HG02884 (cell line): ENCODE measurements around the gene CLNK.
"Not testable (repeated sequence)": the region's sequence is repeated elsewhere in the genome, so short reads cannot be mapped to it uniquely, and the experiment has no call there.

ENCODE experiments used
- ATAC-seq: cut with Tn5 transposase; IDR thresholded peaks from one replicate; pipeline ENCODE4 v1.9.1; 2021; ENCODE audit warnings: mild to moderate bottlenecking, moderate library complexity; ENCODE audit not compliant: unreplicated experiment

Gene CLNK

DNA sequence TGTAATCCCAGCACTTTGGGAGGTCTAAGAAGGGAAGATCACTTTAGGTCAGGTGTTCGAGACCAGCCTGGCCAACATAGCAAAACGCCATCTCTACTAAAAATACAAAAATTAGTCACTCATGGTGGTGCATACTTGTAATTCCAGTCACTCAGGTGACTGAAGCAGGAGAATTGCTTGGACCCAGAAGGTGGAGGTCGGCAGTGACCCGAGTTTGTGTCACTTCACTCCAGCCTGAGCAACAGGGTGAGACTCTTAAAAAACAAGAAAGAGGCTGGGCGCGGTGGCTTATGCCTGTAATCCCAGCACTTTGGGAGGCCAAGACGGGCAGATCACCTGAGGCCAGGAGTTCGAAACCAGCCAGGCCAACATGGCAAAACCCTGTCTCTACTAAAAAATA, 69.6 kb downstream of the CLNK start:
- ATAC-seq, result not testable (repeated sequence)

DNA sequence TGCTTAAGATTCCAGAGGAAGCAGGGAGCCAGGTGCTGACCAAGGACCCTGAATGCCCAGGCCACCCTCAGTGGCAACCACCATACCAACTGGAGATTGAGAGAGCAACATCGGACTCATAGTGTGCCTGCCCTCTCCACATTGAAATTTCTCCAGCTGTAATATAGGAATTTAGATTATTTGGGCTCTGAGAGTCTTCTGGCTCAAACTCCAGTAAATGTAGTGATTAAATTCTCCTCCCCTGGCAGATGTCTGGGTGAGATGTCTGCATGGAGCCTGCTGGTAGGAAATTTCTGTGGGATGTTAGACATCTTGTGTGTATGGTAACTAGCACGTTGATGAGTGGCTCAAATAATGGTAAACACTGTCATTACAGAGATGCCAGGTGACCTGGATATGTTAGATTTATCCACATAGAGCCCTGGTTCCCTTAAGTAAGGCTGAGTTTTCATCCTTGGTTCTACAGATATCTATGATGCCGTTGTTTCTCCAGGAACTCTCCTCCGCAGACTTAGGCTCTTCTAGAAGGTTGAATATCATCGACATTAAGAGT, 70.6 kb downstream of the CLNK start:
- ATAC-seq, result no peak

DNA sequence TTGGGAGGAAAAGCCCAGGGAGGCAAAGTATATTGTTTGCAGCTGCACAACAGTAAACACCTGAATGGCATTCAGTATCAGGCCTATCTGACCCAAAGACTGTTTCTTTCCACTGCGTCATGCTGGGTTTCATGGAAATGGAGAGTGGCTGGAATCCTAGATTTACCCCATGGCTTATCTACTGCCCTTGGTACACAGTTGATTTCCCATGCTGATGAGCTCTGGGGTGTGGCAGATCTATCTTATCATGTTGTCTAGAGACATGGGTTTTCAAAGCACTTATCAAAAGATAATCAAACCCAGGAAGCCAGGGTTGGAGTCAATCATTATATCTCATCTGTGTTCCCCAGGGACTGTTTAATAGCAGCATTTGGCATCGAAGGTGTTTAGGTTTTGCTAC, 72.1 kb downstream of the CLNK start:
- no peak for ATAC-seq

DNA sequence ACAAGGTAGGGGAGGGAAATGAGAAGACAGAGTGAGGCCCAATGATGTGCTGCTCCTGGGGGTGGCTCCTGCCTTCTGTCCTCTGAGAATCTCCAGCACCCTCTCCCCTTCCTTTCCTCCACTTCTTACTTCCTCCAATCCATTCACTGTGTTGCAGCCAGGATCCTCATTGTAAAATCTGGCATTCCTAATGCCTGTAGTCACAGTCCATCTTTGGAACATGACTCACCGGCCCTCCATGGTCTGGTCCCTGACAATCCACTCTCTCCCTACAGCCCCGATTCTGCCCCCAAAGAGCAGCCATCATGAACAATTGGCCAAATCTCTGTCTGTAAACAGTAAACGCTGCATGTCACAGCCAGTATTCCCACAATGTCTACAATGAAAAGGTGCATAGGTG, 72.9 kb downstream of the CLNK start:
- ATAC-seq, result no peak

DNA sequence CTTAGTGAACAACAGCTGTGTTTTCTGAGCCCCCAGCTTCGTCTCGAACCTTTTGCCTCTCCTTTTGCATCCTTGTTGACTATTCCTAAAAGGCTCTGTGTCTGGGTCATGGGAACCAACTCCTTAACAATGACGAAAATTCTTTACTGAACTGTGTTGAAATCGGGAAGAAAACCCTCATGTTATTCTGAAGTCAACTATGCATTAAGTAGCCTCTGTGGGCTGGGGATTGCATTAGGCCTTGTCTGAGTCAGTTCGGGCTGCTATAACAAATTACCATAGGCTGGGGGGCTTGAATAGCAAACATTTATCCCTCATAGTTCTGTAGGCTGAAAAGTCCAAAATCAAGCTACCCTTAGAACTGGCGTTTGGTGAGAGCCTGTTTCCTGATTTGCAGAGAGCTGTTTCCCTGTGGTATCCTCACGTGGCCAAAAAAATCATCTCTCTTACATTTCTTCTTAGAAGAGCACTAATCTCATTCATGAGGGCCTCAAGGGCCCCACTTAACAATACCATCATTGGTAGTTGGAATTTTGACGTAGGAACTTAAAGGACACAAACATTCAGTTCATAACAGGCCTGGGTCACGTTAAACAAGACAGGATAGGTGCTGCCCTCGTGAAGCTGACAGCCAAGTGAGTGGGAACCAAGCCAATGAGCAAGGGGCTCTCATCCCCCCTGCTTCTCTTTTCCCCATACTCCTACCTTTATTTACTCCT, 75.9 kb downstream of the CLNK start:
- ATAC-seq, result no peak

DNA sequence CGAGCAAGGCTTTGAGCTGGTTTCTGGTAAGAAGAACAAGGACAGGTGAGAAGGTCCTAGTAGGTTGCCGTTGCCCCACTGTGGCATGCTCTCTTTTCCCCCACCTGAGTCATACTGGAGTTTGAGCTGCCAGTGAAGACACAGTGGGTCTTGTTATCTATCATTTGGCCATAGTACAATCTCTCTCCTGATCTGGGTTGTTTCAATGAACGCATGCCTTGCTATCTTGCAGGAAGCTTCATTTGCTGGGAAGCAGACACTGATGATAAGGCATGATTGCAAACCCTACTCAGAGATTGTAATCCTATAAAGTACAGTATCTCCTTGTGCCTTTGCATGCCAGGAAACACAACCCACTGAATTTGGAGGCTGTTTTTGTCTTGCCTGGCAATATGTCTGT, 77.4 kb downstream of the CLNK start:
- no peak for ATAC-seq

DNA sequence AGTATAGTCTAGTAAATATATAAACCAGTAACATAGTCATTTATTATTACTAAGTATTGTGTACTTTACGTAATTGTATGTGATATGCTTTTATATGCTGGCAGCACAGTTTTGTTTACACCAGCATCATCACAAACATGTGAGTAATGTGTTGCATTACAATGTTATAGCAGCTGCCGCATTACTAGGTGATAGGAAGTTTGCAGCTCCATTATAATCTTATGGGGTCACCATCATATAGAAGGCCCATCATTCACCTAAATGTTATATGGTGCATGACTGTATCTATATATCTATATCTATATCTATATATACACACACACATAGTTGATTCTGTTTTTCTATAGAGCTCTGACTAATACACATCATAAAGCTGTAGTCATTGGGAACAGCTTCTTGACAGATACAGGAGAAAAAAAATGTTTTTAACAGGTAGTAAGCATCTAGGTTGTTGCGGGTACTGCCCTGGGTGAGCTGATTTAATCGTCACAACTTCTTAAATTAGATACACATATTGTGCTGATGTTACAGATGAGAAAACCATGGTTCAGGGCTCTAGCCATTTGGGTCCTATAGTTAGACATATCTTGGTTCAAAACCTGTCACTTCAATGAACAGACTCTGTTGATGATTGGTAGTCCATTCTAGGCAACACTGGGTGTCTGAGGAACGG, 77.9 kb downstream of the CLNK start:
- no peak for ATAC-seq

DNA sequence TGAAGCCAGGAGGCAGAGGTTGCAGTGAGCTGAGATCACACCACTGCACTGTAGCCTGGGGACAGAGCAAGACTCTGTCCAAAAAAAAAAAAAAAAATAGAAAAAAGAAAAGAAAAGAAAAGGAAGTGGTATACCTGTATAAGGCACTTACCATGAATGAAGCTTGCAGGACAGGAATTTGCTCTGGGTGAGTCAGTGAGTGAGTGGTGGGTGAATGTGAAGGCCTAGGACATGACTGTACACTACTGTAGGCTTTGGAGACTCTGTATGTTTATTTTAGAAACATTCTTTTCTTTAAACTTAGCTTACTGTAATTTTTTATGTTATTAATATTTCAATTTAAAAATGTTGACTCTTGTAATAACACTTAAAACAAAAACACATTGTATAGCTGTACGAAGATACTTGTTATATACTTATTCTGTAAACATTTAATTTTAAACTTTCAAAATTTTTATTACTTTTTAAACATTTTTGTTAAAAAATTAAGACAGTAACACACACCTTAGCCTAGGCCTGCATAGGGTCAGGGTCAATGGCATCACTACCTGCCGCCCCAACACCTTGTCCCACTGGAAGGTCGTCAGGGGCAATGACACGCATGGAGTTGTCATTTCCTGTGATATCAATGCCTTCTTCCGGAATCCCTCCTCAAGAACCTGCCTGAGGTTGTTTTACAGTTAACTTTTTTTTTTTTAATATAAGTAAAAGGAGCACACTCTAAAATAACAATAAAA, 78.7 kb downstream of the CLNK start:
- no peak for ATAC-seq

DNA sequence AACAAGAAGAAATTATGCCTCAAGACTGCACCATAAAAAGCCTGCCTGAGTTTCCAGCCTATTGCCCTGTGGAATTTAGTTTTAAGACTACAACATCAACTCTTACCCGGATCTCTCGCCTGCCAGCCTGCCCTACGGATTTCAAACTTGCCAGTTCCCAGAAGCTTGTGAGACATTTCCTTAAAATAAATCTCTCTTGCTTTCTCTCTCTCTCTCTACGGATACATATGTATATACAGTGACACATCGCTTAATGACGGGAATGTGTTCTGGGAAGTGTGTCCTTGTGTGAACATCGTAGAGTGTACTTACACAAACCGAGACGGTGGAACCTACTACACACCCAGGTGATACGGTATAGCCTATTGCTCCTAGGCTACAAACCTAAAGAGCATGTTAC, 79.5 kb downstream of the CLNK start:
- ATAC-seq, result no peak

DNA sequence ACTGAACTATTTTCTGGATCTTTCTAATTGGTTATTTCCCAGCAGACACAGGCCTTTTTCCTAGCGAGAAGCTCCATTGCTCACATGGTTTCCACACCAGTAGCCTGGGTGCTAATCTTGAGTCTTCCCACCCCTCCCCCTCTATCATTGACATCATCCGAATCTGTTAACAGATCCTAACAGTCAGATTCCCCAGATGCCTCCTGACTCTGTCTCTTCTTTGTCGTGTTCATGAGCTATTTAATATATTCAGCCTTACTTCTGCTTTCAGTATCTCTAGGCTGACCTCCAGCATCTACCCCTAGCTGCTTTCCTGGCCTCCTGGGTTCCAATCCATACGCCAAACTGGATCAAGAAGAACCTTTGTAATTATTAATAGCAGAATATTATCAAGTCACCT, 85.0 kb downstream of the CLNK start:
- peak; percentile 72 for ATAC-seq

DNA sequence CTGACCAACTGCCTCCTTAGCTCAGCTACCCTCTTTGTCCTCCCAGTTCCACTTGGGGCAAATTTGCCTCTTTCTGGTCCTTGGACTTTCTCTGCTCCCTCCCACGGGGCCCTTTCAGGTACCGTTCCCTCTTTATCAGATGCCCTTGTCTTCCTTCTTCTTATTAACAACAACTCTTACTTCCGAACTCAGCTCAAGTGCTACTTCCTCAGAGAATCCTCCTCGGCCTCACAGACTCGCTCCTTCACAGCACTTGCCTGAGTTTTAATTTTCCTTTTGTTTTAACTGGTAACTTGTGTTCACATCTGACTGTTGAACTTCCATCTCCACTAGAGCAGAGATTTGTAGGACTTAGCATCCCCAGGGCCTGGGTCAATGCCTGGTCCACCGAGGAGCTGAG, 85.7 kb downstream of the CLNK start:
- no peak for ATAC-seq

DNA sequence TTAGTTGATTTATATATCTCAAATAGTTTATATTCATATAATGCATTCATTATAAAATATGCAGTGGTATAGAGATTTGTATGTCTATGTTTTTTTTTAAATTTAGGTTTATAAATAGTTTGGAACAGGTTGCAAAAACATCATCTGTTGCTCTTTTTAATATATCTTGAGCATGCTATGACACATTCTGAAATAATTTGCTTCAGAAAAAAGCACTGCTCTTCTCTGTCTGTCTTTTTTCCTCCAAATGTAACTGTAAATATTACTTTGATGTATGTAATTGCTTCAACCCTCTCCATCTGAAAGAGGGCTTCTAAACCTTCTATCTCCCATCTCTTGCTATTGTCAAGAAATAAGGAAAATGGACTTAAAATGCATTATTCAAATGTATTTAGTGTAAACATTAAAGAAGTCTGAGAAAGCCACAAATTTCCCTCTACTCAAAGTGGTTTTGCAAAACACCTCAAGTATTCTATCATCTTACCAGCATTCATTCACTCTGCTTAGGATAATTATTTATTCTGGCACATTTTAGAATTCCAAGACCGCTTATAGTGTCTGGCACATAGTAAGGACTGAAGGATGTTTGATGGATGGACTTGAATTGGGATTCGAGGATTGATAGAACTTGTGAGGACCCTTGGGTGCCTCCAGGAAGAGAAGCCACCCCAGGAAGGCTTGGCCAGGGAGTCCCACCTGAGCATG, 87.8 kb downstream of the CLNK start:
- ATAC-seq, result no peak

DNA sequence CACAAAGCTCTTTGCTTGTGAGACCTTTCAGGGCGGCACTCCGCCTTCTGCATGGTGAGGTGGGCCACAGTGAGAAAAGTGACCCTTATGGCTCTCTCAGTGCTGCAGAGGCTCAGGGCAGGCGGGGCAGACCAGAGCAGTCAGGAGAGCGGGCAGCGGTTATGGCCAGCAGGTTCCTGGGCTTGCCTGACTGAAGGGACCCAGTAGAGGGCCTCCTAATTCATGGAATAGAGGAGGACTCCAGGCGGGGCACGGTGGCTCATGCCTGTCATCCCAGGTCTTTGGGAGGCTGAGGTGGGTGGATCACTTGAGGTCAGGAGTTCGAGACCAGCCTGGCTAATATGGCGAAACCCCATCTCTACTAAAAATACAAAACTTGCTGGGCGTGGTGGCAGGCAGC, 91.4 kb downstream of the CLNK start:
- ATAC-seq, result no peak

DNA sequence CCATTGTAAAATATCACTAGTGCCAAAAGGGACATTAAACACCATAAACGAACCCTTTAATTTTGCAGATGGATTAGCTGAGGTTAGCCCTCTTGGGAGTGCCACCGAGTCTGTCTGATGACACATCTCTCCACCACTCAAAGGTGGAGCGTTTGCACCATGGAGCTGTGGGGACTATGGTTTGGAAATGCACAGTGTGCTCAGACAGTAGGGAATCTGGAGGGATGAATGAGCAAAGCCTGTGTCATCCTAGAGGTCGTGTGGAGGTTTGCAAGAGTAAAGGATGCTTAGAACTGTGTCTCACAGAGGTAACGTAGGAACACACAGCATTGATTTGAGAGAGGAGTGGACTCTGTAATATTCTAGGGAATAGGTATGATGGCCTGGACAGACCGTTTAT, 93.7 kb downstream of the CLNK start:
- no peak for ATAC-seq

DNA sequence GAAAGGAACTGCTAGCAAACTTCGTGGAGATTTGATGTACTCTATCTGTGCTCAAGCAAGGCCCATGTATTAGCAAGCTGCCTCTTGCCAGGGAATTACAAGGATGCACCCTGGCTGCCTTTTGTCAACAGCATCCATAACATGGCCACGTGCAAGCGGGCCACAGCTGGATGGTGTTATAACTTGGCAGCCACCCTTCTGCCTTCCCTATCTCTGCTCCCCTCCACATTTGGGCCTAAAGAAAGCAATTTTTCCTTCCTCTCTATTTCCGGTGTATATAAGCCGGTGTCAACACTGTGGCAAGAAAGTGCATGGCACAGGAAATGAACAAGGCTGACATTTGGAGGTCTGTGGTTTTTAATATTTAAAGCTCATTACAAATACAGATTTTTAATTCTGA, 94.8 kb downstream of the CLNK start:
- ATAC-seq, result no peak

DNA sequence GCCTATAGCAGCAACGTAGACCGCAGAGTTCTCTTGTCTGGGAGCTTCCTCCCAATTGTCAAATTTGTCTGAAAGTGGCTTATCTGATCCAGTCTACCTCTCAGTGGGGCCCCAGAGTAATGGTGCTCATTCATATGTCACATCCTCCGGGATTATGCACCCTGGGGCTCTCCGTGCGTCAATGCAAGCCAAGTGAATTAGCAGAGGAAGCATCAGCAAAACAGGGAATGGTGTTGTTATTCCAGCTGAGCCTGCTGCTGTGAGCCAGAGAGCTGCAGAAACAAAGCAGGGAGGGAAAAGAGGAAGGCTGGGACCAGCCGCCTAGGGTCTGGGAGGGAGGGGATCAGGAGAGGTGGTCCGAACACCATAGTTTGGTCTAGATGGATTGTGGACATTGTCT, 95.2 kb downstream of the CLNK start:
- no peak for ATAC-seq

DNA sequence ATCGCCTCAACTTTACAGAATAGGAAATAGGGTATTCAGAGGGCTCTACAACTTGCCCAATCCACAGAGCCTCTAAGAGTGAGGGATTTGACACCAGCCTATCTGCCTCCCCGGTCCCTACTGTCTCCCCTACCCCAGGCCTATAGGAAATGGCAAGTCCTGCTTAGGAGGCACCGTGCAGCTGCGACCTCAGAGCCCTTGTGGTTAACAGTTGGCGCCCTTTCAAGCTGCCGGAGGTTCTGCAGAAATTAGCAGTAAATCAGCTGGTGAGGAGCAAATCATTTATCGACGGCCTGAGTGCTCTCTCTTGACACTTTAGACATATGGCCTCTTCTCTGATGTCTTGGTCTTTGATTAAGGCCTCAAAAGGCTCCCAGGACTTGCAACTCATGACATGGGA, 96.9 kb downstream of the CLNK start:
- ATAC-seq, result no peak

DNA sequence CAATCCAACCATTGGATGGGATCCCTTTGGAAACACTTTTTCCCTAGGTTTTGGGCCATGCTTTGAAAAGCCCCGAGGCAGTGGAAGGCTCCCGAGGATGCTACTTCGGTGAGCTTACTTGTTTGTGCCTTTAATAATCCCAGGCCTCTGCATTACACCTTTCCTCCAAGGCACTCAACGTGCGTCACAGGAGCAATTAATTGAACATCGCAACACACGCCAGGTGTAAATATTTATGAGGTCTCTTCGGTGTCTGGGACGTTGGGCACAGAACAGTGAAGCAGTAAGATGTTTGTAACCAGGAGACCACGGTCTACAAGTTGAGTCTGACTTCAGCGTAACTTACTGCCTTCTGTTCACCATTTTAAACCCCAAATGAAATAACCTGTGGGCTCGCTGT, 97.3 kb downstream of the CLNK start:
- ATAC-seq, result no peak

DNA sequence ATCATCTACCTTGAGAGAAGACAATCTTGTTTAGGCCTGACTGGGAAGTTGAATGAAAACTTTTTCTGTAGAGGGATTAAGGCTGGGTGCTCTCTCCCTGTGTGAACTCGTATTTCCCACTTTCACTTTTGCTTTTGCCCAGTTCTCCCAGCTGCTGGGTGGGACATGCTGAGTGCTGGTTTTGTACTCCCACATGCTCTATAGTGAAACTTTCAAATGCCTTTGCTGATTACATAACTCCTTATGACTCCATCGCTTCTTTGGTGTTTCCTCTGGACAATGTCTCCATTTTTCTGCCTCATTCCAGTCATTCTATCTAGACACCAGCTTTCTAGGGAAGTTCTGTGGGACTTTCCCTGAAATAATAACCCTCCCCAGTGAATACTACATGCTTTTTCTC, 100.5 kb downstream of the CLNK start:
- ATAC-seq, result peak; percentile 82

DNA sequence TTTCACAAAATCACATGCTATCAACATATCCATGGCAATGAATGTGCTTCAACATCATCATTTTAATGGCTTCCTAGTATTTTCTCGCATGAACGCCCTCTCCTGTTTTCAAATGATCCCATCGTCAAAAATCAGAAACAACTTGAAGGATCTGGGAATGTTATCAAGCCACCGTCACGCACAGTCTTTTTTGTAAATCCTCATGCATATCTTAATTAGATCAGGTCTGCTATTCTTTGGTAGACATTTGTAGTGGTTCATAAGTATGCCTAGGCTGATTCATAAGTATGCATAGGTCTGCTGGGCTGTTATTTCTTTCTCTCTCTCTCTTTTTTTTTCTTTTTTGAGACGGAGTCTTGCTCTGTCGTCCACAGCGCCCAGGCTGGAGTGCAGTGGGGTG, 101.6 kb downstream of the CLNK start:
- ATAC-seq, result no peak

DNA sequence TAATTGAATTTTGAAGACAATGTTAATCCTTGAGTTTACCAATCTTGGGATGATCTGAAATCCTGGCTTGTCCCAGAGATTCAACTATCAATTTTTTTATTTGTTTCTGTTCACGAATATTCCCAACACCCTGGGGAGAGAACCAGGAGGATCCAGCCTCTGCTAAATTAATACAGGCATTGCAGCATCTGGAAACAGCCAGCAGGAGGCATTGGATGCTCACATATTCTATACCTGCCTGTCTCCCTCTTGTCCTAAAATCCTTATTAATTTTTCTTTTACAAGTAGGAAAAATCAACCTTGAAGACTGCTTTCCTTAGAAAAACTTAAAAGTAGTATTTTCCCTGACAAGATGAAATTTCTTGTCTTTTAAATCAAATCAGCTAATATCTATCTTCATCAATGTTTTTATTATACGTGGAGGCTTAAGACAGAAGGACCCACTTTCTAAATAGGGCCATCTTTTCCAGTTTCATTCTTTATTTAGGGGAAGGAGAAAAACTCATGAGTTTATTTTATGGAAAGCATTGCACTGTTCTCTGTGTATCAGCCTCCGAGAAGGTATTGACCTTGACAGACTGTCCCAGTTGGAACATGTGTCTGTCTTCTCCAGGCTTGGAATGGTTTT, 102.4 kb downstream of the CLNK start:
- no peak for ATAC-seq
